Uterus (tissue), 4 donors: Measurements from ENCODE around the gene DLGAP1. TPM values are rescaled to one million over a fixed set of nuclear protein-coding genes. Genes with fewer than 3 reads are reported as not detected.

ENCODE experiments used
- DNase-seq, 2 donors: peaks; one replicate each; pipeline ENCODE4 v3.0.0-alpha.2; 2019 to 2020
- H3K27ac ChIP-seq, 2 donors: fragments of 200-600 bp; sonication (generic); 1 replicate in 1 of 2; 2 replicates in 1 of 2; pipeline ENCODE4 v1.5.1; 2016 to 2018
- H3K27me3 ChIP-seq, 2 donors: fragments of 200-600 bp; sonication (generic); one replicate each; pipeline ENCODE4 v1.5.1; 2018 to 2019; ENCODE audit warnings: control low read depth in 1 of 2
- H3K36me3 ChIP-seq, 2 donors: fragments of 200-600 bp; sonication (generic); one replicate each; pipeline ENCODE4 v1.5.1; 2019; ENCODE audit warnings: control low read depth in 1 of 2
- H3K4me1 ChIP-seq, 2 donors: fragments of 200-600 bp; sonication (generic); one replicate each; pipeline ENCODE4 v1.5.1; 2018 to 2019; ENCODE audit warnings: control low read depth in 1 of 2
- H3K4me3 ChIP-seq, 2 donors: fragments of 200-600 bp; sonication (generic); 1 replicate in 1 of 2; 2 replicates in 1 of 2; pipeline ENCODE4 v1.5.1; 2018 to 2019; ENCODE audit warnings: mild to moderate bottlenecking in 1 of 2
- H3K9me3 ChIP-seq, 2 donors: fragments of 200-600 bp; sonication (generic); one replicate each; pipeline ENCODE4 v1.5.1; 2019; ENCODE audit warnings: control low read depth in 1 of 2
- POLR2A ChIP-seq, 2 donors: fragments of 450-650 bp; IDR thresholded peaks; one replicate each; pipeline ENCODE4 v1.6.1; 2016; ENCODE audit warnings: antibody characterized with exemption in 2 of 2, mild to moderate bottlenecking in 1 of 2, moderate library complexity in 1 of 2
- intact Hi-C: fragments of 100-400 bp; cut with DNase I; formaldehyde crosslinking; loops from one replicate; pipeline ENCODE4 v1.15.1; 2023; ENCODE audit warnings: low total_unique reads
- total RNA-seq, 4 donors: library from RNA; depleted of rRNA in 3 of 4; stranded (reverse); fragments of >200 nt in 3 of 4; gene quantifications; one replicate each; pipeline versions ENCODE4 v1.1.0 to v1.2.4, GENCODE V29; 2014 to 2023
- TF ChIP-seq, protein P1 (sequence below), 4 experiments: fragments of 200-600 bp in 2 of 4; fragments of 450-650 bp in 2 of 4; sonication (generic) in 2 of 4; IDR thresholded peaks; one replicate each; pipeline ENCODE4 v1.5.1; 2016 to 2019; ENCODE audit warnings: antibody characterized with exemption in 4 of 4, mild to moderate bottlenecking in 2 of 4, moderate library complexity in 1 of 4
- donor health status: DM: yes; HTN: yes; CAD: no.

The DLGAP1 gene
- total RNA-seq, 4 donors from 2014 or later, result 1.0 to 9.6 (median 3.3) TPM

DNA sequence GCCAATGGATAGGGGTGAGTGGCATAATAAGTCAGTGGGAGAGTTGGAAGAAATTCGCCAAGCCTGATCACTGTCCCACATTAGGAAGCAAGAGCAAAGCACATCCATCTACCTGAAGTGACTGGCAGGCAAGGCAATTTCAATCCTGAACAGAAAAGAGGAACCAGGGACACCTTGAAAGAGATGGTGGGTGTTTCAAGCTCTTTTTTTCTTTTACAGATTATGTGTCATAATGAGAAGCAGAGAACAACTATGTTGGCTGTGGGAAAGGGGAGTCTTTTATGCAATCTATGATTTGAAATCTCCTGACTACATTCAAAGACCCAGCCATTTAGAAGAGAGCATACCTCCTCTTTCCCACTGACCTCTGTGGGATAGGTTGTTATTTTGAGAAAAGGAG, 941.6 kb downstream of the DLGAP1 start:
- Histone ChIP-seq H3K4me3 (no peak overlapping the region), H3K27ac (no peak overlapping the region), H3K9me3 (no peaks in the 10 kb centered on the region), H3K36me3 (no peaks in the 10 kb centered on the region), H3K27me3 (no peaks in the 10 kb centered on the region), H3K4me1 (no peaks in the 10 kb centered on the region)
- intact Hi-C loops, result no loop called here
- DNase-seq, result no peak
- no peak for TF ChIP-seq POLR2A (IDR thresholded peaks at IDR 0.05)
- TF ChIP-seq, protein P1, sequence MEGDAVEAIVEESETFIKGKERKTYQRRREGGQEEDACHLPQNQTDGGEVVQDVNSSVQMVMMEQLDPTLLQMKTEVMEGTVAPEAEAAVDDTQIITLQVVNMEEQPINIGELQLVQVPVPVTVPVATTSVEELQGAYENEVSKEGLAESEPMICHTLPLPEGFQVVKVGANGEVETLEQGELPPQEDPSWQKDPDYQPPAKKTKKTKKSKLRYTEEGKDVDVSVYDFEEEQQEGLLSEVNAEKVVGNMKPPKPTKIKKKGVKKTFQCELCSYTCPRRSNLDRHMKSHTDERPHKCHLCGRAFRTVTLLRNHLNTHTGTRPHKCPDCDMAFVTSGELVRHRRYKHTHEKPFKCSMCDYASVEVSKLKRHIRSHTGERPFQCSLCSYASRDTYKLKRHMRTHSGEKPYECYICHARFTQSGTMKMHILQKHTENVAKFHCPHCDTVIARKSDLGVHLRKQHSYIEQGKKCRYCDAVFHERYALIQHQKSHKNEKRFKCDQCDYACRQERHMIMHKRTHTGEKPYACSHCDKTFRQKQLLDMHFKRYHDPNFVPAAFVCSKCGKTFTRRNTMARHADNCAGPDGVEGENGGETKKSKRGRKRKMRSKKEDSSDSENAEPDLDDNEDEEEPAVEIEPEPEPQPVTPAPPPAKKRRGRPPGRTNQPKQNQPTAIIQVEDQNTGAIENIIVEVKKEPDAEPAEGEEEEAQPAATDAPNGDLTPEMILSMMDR (IDR thresholded peaks at IDR 0.05), result no peak

DNA sequence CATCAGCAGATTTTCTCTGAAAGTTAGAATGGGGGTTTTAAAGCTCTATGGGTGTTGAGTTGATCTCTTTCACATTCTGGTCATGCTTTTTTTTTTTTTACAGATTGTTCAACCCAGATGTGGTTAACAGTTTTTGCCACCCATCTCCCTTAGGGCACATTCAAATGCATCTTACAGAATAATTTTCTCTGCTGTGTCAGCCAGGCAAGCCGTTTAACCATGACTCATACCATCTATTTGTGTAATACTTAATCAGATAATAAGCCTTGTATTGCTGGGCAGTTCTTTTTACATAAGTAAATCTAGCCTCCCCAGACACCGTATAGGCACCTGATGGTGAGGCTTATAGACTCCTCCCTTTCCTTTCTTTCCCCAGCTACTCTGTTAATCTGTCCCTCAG, 943.1 kb downstream of the DLGAP1 start:
- Histone ChIP-seq H3K9me3 (no peaks in the 10 kb centered on the region), H3K4me1 (no peaks in the 10 kb centered on the region), H3K36me3 (no peaks in the 10 kb centered on the region), H3K27ac (no peak overlapping the region), H3K27me3 (no peaks in the 10 kb centered on the region), H3K4me3 (no peak overlapping the region)
- no peak for TF ChIP-seq POLR2A (IDR thresholded peaks at IDR 0.05)
- TF ChIP-seq, protein P1 (IDR thresholded peaks at IDR 0.05), result no peak
- no peak for DNase-seq
- intact Hi-C loops, result no loop called here

DNA sequence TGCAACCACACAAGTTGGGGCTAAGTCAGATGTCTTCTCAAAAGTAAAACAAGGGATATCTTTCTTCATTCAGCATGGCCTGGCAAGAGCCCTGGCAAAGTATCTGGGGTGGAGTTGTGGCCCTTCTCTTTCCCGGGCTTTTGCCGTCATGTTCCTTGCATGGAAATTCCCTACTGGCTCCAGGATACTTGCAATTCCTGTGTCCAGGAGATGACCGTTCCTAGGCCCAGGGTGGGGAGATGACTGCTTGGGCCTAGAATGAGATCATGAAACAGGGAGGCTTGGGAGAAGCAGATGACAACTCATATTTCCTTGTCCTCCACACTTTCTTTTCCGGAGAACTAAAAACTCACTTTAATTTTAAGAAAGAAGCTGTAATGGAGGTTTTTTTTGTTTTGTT, 944.2 kb downstream of the DLGAP1 start:
- TF ChIP-seq, protein P1 (IDR thresholded peaks at IDR 0.05), result no peak
- no peak for TF ChIP-seq POLR2A (IDR thresholded peaks at IDR 0.05)
- DNase-seq, result no peak
- Histone ChIP-seq H3K9me3 (no peaks in the 10 kb centered on the region), H3K27me3 (no peaks in the 10 kb centered on the region), H3K36me3 (no peaks in the 10 kb centered on the region), H3K4me1 (no peaks in the 10 kb centered on the region), H3K4me3 (no peak overlapping the region), H3K27ac (no peak overlapping the region)
- intact Hi-C loops, result no loop called here

DNA sequence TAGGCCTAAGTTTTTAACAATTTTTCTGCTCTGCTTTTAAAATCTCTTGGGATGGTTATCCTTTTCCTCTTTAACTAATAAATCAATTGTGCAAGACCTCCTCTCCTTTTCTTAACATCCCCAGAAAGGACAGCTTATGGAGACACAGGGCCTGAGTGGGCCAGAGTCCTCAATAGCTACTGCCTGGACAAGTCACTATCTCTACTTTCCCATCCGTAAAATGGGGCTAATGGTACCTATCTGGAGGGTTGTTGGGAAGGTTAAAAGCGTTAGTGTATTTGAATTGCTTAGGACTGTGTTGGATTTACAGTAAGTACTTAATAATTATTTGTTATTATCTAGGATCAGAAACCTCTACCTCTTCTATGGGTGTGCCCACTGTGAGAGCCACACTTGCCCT, 945.1 kb downstream of the DLGAP1 start:
- TF ChIP-seq, protein P1 (IDR thresholded peaks at IDR 0.05), result no peak
- TF ChIP-seq POLR2A (IDR thresholded peaks at IDR 0.05), result no peak
- Histone ChIP-seq H3K27me3 (no peaks in the 10 kb centered on the region), H3K4me3 (no peak overlapping the region), H3K27ac (no peak overlapping the region), H3K36me3 (no peaks in the 10 kb centered on the region), H3K4me1 (no peaks in the 10 kb centered on the region), H3K9me3 (no peaks in the 10 kb centered on the region)
- no peak for DNase-seq
- intact Hi-C loops, result no loop called here

DNA sequence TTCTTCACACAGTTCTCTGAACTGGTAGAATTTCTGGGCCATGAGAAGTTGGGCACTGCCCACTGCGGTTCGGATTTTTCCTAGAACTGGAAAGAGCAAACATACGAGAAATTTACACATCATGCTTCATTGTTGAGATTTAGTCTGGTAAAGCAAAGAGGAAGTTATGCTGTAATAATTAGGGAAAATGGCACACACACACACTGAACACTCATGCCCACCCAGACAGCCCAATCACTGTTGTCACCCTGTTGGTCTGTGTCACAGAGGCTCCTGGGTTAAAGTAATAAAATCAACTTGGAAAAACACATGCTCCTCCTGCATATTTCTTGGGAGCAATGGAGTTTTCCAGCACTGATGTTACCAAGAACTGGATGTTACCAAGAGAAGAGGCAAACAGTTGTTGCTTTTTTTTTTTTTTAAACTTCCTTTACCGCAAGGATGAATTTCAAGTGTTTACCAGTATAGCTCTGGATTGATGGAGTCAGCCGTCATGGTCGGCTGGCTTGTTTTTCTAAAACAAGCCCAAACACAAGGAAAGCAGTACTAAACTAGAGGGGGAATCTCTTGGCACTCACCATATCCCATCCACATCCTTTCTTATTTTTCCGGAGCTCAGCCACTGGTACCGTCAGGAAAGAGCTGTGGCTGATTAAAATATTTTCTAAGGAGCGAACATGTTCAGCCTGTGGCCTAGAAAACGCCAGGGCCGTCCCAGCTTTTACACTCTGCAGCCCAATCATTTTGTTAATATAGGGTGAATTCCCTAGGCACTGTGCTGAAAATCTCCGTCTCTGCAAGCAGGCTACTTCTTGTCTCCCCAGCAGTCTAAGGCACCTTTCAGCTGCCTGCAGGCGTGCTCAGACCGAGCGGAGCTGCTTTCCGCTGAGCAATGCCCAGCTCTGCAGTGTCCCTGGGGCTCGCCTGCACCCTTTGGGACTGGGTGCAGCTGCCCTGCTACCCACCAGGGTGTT, 946.2 kb downstream of the DLGAP1 start:
- no peaks in the 10 kb centered on the region for H3K27me3 ChIP-seq
- H3K4me3 ChIP-seq, result no peak overlapping the region
- intact Hi-C loops, result no loop called here
- no peaks in the 10 kb centered on the region for H3K9me3 ChIP-seq
- H3K36me3 ChIP-seq, result no peaks in the 10 kb centered on the region
- no peaks in the 10 kb centered on the region for H3K4me1 ChIP-seq
- TF ChIP-seq POLR2A (IDR thresholded peaks at IDR 0.05), result no peak
- TF ChIP-seq, protein P1 (IDR thresholded peaks at IDR 0.05), result no peak
- no peak overlapping the region for H3K27ac ChIP-seq
- DNase-seq, result no peak
